PFSK-1 (cell line): ENCODE results near the gene IFT52.

Experiments used
- POLR2AphosphoS5 ChIP-seq: IDR thresholded peaks from 2 replicates; pipeline ENCODE4 v1.6.1; 2012; ENCODE audit warnings: low read depth, mild to moderate bottlenecking, control low read depth, low read length, moderate library complexity
- REST ChIP-seq, 2 experiments: IDR thresholded peaks; 2 replicates each; pipeline versions ENCODE4 v1.6.1 to v1.8.0; 2011 to 2012; ENCODE audit warnings: low read depth in 2 of 2, low read length in 2 of 2, control low read depth in 1 of 2, inconsistent platforms in 1 of 2, mild to moderate bottlenecking in 1 of 2, moderate library complexity in 1 of 2; ENCODE audit not compliant: insufficient read depth in 1 of 2
- SIN3A ChIP-seq: IDR thresholded peaks from 2 replicates; pipeline ENCODE4 v1.6.1; 2012; ENCODE audit warnings: mild to moderate bottlenecking, low read length, moderate library complexity, borderline replicate concordance; ENCODE audit not compliant: insufficient read depth

DNA sequence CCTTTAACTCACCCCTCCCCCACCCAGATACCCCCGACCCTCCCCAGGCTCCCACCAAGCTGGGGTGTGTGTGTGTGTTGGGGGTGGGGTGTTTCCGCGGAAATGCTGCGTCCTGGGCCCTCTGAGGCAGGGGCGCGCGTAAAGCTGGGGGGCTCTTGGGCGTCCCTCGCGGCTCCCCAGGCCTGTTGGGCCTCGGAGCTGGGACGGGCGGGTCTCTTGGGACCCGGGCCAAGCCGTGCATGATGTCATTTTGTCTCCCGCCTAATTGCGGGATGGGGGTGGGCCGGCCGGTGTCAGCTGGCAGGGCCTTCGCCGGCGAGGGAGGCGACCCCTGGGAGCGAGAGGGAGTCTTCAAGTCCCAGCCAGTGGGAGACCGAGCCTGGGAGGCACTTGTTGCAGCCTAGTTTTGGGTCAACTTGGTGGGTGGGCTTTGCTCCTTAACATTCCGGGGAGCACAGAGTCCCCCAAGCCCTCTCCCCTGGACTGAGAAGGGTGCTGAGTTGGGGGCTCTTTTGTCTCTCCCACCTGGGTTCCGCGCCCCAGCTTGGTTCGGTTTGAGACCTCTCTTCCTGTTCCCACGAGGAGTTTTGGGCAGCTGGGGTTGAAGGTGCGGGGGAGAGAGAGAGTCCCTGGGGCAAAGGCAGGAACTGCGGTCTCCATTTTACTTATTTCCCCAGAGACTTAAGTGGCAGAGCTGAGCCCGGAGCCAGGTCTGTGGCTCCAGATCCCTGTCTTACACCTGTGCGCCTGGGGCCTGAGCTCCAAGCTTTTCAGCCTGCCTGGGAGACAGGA lies 76.8 kb downstream of the IFT52 start:
- no peak for TF ChIP-seq REST (IDR thresholded peaks at IDR 0.05; ENCODE audit: insufficient read depth in 1 of 2, low read depth in 2 of 2, low read length in 2 of 2)
- TF ChIP-seq POLR2AphosphoS5: no peak
- TF ChIP-seq SIN3A: no peak
